GM08714 (cell line): ENCODE results near the gene GEMIN7.

ENCODE experiments used
- H3K4me3 ChIP-seq: fragments of 200-500 bp; sonication (Bioruptor generic); 2 replicates; pipeline ENCODE4 v1.5.1; 2014; ENCODE audit warnings: mild to moderate bottlenecking, low read length, inconsistent platforms
- ZNF274 ChIP-seq: IDR thresholded peaks from 2 replicates; pipeline ENCODE4 v1.6.1; 2012; ENCODE audit warnings: mild to moderate bottlenecking, low read depth, low read length

Gene GEMIN7

DNA sequence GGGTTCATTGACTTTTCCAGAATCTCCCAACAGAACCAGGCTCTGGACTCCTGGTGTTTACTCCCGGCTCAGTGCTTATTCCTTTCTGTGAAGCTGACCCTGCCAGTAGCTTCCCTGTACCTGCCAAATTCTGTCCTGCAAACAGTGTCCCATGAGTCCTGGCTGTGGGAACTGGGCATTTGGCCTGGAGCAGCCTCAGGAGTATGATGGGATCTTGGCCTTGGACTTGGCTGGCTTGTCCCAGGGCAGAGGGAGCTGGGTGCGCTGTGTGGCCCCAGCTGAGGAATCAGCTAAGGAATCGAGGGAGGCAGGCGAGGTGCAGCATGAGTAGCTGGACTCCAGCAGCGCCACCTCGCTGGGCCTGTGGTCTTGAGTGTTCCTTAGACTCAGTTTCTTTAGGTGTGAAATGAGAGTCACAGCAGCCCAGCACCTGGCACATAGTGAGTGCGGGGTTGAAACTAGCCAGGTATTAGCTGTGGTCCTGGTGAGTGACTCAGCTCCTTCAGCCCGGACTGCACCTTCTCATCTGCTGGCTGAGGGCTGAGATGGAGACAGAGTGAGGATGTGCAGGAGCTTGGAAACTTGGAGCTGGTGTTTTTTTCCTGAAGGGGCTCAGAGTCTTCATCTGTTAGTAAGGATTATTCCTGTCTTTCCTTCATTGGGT is 29.9 kb upstream of the GEMIN7 start:
- TF ChIP-seq ZNF274: no peak
- H3K4me3 ChIP-seq: no peak overlapping the region

DNA sequence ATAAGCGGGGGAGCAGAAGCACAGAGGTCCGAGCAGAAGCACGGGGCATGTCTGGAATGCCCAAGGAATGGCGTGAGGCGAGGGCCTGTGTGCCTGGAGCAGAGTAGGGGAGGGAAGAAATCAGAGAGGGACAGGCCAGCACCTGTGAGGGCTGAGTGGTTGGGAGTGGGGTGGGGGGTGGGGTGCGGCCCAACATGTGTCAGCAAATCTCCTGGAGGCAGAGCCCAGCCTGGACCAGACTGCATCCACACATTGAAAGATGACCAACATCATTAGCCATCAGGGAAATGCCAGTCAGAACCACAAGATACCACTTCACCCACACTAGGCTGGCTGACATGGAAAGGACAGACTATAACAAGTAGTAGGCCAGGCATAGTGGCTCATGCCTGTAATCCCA is 29.0 kb upstream of the GEMIN7 start:
- H3K4me3 ChIP-seq: no peak overlapping the region
- no peak for TF ChIP-seq ZNF274

GRCh38 chr19:45051929-45052579 is 27.0 kb upstream of the GEMIN7 start:
- H3K4me3 ChIP-seq: no peak overlapping the region
- TF ChIP-seq ZNF274: no peak

DNA sequence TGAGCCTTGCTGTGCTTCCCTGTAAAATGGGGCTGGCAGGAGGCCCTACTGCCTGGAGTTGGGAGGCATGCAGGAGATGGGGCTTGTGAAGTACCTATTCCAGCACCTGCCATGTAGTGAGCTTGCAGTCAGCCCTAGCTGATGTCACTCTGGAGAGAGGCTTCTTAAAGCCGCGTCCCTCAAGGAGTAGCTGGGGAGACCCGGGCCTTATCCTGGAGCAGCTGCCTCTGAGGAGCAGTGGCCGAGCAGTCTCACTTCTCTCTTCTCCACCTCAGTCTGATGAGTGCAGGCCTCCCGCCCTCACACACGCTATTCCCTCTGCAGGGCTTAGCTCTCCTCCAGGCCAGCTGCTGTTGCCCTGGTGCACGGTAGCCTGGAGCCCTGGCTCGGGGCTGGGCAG is 22.2 kb upstream of the GEMIN7 start:
- TF ChIP-seq ZNF274: no peak
- H3K4me3 ChIP-seq: no peak overlapping the region

DNA sequence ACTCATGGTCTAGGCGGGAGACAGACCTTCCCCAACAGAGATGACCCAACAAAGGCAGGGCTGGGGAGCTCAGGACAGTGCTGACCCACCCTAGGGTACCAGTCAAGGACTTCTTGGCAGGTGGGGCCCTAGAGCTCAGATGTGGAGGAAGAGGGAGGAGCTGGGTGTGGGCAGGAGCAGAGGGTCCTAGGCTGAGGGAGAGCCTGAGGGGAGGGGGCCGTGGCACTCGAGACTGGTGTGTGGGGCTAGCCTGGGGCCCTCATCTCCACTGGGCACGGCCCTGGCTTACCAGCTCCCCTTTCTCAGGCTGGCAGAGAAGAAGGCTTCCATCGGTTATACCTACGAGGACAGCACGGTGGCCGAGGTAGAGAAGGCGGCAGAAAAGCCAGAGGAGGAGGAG is 21.6 kb upstream of the GEMIN7 start:
- no peak for TF ChIP-seq ZNF274
- no peak overlapping the region for H3K4me3 ChIP-seq

GRCh38 chr19:45058622-45059159 is 20.4 kb upstream of the GEMIN7 start:
- no peak for TF ChIP-seq ZNF274
- H3K4me3 ChIP-seq: no peak overlapping the region

DNA sequence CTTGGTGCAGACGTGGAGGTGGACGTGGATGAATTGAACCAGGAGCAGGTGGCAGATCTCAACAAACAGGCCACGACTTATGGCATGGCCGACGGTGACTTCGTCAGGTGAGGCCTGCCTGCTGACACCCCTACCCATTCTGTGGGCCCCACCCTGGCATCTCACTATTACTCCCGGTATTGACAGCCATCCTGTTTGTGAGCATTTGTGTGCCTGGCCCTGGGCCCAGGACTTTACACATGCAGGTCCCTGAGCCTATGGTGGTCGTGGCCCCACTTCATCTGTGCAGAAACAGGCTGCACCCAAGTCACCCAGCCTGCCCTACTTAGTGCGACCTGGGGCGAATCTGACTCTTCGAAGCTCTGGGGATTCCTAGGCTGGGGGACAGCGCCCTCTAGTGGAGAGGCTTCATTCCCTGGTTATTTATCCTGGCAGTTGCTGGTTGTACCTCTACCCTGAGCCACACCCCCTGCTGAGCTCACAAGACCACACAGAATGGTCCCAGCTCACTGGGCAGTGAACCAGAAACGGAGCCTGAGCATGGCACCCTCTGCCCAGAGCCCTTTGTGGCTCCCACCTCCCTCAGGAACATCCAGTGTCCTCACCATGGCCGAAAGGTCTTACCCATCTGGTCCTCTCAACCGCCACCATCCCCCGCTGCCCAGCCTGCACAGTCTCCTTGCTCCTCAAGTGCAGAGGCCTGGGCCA is 19.6 kb upstream of the GEMIN7 start:
- H3K4me3 ChIP-seq: no peak overlapping the region
- no peak for TF ChIP-seq ZNF274

DNA sequence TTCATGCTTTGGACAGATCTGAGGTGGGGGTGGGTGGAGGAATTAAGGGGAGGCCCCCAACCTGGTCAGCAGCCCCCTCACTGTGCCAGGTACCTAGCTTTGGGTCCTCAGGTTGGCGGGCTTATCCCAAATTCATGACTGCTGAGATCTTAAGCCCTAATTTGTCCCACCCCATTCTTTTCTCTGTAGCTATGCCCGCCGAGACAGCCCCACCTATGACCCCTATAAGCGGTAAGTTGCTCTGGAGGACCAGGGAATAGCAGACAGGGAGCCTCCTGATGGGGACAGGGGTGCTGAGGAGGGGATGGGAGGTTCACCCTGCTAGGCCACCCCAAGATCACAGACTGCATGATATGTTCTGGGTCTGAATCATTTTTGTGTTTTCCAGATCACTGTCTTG is 17.1 kb upstream of the GEMIN7 start:
- TF ChIP-seq ZNF274: no peak
- no peak overlapping the region for H3K4me3 ChIP-seq

- TF ChIP-seq ZNF274: no peak
- no peak overlapping the region for H3K4me3 ChIP-seq
These were observed 14.9 kb upstream of the GEMIN7 start for GRCh38 chr19:45063851-45064801.

GRCh38 chr19:45066921-45067661 is 12.0 kb upstream of the GEMIN7 start:
- no peak overlapping the region for H3K4me3 ChIP-seq
- TF ChIP-seq ZNF274: no peak

- TF ChIP-seq ZNF274: no peak
These were observed 11.0 kb upstream of the GEMIN7 start for GRCh38 chr19:45068041-45068440.

DNA sequence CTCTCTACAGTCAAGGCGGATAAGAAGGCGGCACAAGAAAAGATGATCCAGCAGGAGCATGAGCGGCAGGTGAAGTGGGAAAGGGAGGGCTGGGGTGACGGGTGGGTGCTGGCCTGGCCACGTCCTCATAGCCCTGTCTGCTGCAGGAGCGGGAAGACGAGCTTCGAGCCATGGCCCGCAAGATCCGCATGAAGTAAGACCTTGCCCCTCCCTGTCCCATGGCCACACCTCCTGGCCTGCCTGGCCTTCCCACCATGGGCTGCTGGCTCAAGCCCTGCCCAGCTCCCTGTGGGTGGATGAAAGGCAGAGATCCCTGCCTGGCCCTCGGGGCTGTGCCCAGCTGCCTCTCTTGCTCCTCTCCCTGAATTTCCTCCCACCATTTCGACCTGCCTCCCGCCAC is 10.0 kb upstream of the GEMIN7 start:
- no peak for TF ChIP-seq ZNF274

More at GRCh38 chr19:45068041-45068440, 11.0 kb upstream of the GEMIN7 start:
- no peak overlapping the region for H3K4me3 ChIP-seq

GRCh38 chr19:45070214-45070613 is 8.8 kb upstream of the GEMIN7 start:
- TF ChIP-seq ZNF274: no peak
- H3K4me3 ChIP-seq: no peak overlapping the region

More for the DNA sequence above, 10.0 kb upstream of the GEMIN7 start:
- no peak overlapping the region for H3K4me3 ChIP-seq
